ENCODE measurements around the gene COL19A1.
"Not testable (repeated sequence)": the region's sequence is repeated elsewhere in the genome, so short reads cannot be mapped to it uniquely, and the experiment has no call there.

COL19A1 gene

GRCh38 chr6:69918813-69919475, 52.6 kb downstream of the COL19A1 start:
- H3K9ac ChIP-seq (ENCODE audit: low read depth in 1 of 2, low read length in 2 of 2), result no peak overlapping the region
- H3K4me3 ChIP-seq (ENCODE audit: low read depth in 1 of 2, low read length in 2 of 2), result no peak overlapping the region
- no peaks in the 10 kb centered on the region for H3K4me1 ChIP-seq (ENCODE audit: control insufficient read depth in 1 of 2, insufficient read depth in 2 of 2, low read length in 2 of 2)
- no peaks in the 10 kb centered on the region for H3K36me3 ChIP-seq (ENCODE audit: control insufficient read depth in 1 of 2, insufficient read depth in 2 of 2, low read length in 2 of 2)
- H3K27ac ChIP-seq (ENCODE audit: low read depth, low read length), result no peak overlapping the region
- H3K9me3 ChIP-seq (ENCODE audit: control insufficient read depth in 1 of 2, low read length in 2 of 2), result peaks cover 0 to 3% of the 10 kb centered on the region in 2 donors
- H3K27me3 ChIP-seq (ENCODE audit: control insufficient read depth in 1 of 2, insufficient read depth in 2 of 2, low read length in 2 of 2), result no peaks in the 10 kb centered on the region

GRCh38 chr6:69921066-69921465, 54.7 kb downstream of the COL19A1 start:
- H3K4me3 ChIP-seq (ENCODE audit: low read depth in 1 of 2, low read length in 2 of 2); H3K27ac ChIP-seq (ENCODE audit: low read depth, low read length); H3K36me3 ChIP-seq (ENCODE audit: control insufficient read depth in 1 of 2, insufficient read depth in 2 of 2, low read length in 2 of 2); H3K9me3 ChIP-seq (ENCODE audit: control insufficient read depth in 1 of 2, low read length in 2 of 2); H3K27me3 ChIP-seq (ENCODE audit: control insufficient read depth in 1 of 2, insufficient read depth in 2 of 2, low read length in 2 of 2); H3K9ac ChIP-seq (ENCODE audit: low read depth in 1 of 2, low read length in 2 of 2); H3K4me1 ChIP-seq (ENCODE audit: control insufficient read depth in 1 of 2, insufficient read depth in 2 of 2, low read length in 2 of 2): not testable (repeated sequence)

GRCh38 chr6:69921611-69922010, 55.3 kb downstream of the COL19A1 start:
- not testable (repeated sequence) for H3K9ac ChIP-seq (ENCODE audit: low read depth in 1 of 2, low read length in 2 of 2); H3K9me3 ChIP-seq (ENCODE audit: control insufficient read depth in 1 of 2, low read length in 2 of 2); H3K27ac ChIP-seq (ENCODE audit: low read depth, low read length); H3K36me3 ChIP-seq (ENCODE audit: control insufficient read depth in 1 of 2, insufficient read depth in 2 of 2, low read length in 2 of 2); H3K27me3 ChIP-seq (ENCODE audit: control insufficient read depth in 1 of 2, insufficient read depth in 2 of 2, low read length in 2 of 2); H3K4me1 ChIP-seq (ENCODE audit: control insufficient read depth in 1 of 2, insufficient read depth in 2 of 2, low read length in 2 of 2); H3K4me3 ChIP-seq (ENCODE audit: low read depth in 1 of 2, low read length in 2 of 2)

GRCh38 chr6:69926745-69927144, 60.4 kb downstream of the COL19A1 start:
- Histone ChIP-seq H3K9ac (ENCODE audit: low read depth in 1 of 2, low read length in 2 of 2) (no peak overlapping the region), H3K4me1 (ENCODE audit: control insufficient read depth in 1 of 2, insufficient read depth in 2 of 2, low read length in 2 of 2) (no peaks in the 10 kb centered on the region), H3K36me3 (ENCODE audit: control insufficient read depth in 1 of 2, insufficient read depth in 2 of 2, low read length in 2 of 2) (no peaks in the 10 kb centered on the region), H3K9me3 (ENCODE audit: control insufficient read depth in 1 of 2, low read length in 2 of 2) (peaks cover 0 to 5% of the 10 kb centered on the region in 2 donors), H3K27me3 (ENCODE audit: control insufficient read depth in 1 of 2, insufficient read depth in 2 of 2, low read length in 2 of 2) (no peaks in the 10 kb centered on the region), H3K27ac (ENCODE audit: low read depth, low read length) (no peak overlapping the region), H3K4me3 (ENCODE audit: low read depth in 1 of 2, low read length in 2 of 2) (no peak overlapping the region)

GRCh38 chr6:69933239-69933638, 66.9 kb downstream of the COL19A1 start:
- Histone ChIP-seq H3K27ac (ENCODE audit: low read depth, low read length) (no peak overlapping the region), H3K9me3 (ENCODE audit: control insufficient read depth in 1 of 2, low read length in 2 of 2) (no peaks in the 10 kb centered on the region), H3K4me3 (ENCODE audit: low read depth in 1 of 2, low read length in 2 of 2) (no peak overlapping the region), H3K9ac (ENCODE audit: low read depth in 1 of 2, low read length in 2 of 2) (no peak overlapping the region), H3K4me1 (ENCODE audit: control insufficient read depth in 1 of 2, insufficient read depth in 2 of 2, low read length in 2 of 2) (no peaks in the 10 kb centered on the region), H3K36me3 (ENCODE audit: control insufficient read depth in 1 of 2, insufficient read depth in 2 of 2, low read length in 2 of 2) (no peaks in the 10 kb centered on the region), H3K27me3 (ENCODE audit: control insufficient read depth in 1 of 2, insufficient read depth in 2 of 2, low read length in 2 of 2) (no peaks in the 10 kb centered on the region)

GRCh38 chr6:69935079-69935478, 68.7 kb downstream of the COL19A1 start:
- Histone ChIP-seq H3K4me1 (ENCODE audit: control insufficient read depth in 1 of 2, insufficient read depth in 2 of 2, low read length in 2 of 2) (no peaks in the 10 kb centered on the region), H3K9me3 (ENCODE audit: control insufficient read depth in 1 of 2, low read length in 2 of 2) (no peaks in the 10 kb centered on the region), H3K27ac (ENCODE audit: low read depth, low read length) (no peak overlapping the region), H3K27me3 (ENCODE audit: control insufficient read depth in 1 of 2, insufficient read depth in 2 of 2, low read length in 2 of 2) (no peaks in the 10 kb centered on the region), H3K36me3 (ENCODE audit: control insufficient read depth in 1 of 2, insufficient read depth in 2 of 2, low read length in 2 of 2) (no peaks in the 10 kb centered on the region), H3K4me3 (ENCODE audit: low read depth in 1 of 2, low read length in 2 of 2) (no peak overlapping the region), H3K9ac (ENCODE audit: low read depth in 1 of 2, low read length in 2 of 2) (no peak overlapping the region)

- Histone ChIP-seq H3K27ac (ENCODE audit: low read depth, low read length) (no peak overlapping the region), H3K4me1 (ENCODE audit: control insufficient read depth in 1 of 2, insufficient read depth in 2 of 2, low read length in 2 of 2) (no peaks in the 10 kb centered on the region), H3K4me3 (ENCODE audit: low read depth in 1 of 2, low read length in 2 of 2) (no peak overlapping the region), H3K36me3 (ENCODE audit: control insufficient read depth in 1 of 2, insufficient read depth in 2 of 2, low read length in 2 of 2) (no peaks in the 10 kb centered on the region), H3K27me3 (ENCODE audit: control insufficient read depth in 1 of 2, insufficient read depth in 2 of 2, low read length in 2 of 2) (no peaks in the 10 kb centered on the region), H3K9ac (ENCODE audit: low read depth in 1 of 2, low read length in 2 of 2) (no peak overlapping the region), H3K9me3 (ENCODE audit: control insufficient read depth in 1 of 2, low read length in 2 of 2) (no peaks in the 10 kb centered on the region)
These were observed 70.5 kb downstream of the COL19A1 start for GRCh38 chr6:69936674-69937363.

GRCh38 chr6:69937402-69938136, 71.2 kb downstream of the COL19A1 start:
- Histone ChIP-seq H3K4me1 (ENCODE audit: control insufficient read depth in 1 of 2, insufficient read depth in 2 of 2, low read length in 2 of 2) (no peaks in the 10 kb centered on the region), H3K36me3 (ENCODE audit: control insufficient read depth in 1 of 2, insufficient read depth in 2 of 2, low read length in 2 of 2) (no peaks in the 10 kb centered on the region), H3K27ac (ENCODE audit: low read depth, low read length) (no peak overlapping the region), H3K9ac (ENCODE audit: low read depth in 1 of 2, low read length in 2 of 2) (no peak overlapping the region), H3K4me3 (ENCODE audit: low read depth in 1 of 2, low read length in 2 of 2) (no peak overlapping the region), H3K9me3 (ENCODE audit: control insufficient read depth in 1 of 2, low read length in 2 of 2) (no peaks in the 10 kb centered on the region), H3K27me3 (ENCODE audit: control insufficient read depth in 1 of 2, insufficient read depth in 2 of 2, low read length in 2 of 2) (no peaks in the 10 kb centered on the region)

- no peak overlapping the region for H3K9ac ChIP-seq (ENCODE audit: low read depth in 1 of 2, low read length in 2 of 2)
- H3K27me3 ChIP-seq (ENCODE audit: control insufficient read depth in 1 of 2, insufficient read depth in 2 of 2, low read length in 2 of 2), result no peaks in the 10 kb centered on the region
- H3K27ac ChIP-seq (ENCODE audit: low read depth, low read length), result no peak overlapping the region
- H3K4me1 ChIP-seq (ENCODE audit: control insufficient read depth in 1 of 2, insufficient read depth in 2 of 2, low read length in 2 of 2), result no peaks in the 10 kb centered on the region
- no peaks in the 10 kb centered on the region for H3K9me3 ChIP-seq (ENCODE audit: control insufficient read depth in 1 of 2, low read length in 2 of 2)
- H3K4me3 ChIP-seq (ENCODE audit: low read depth in 1 of 2, low read length in 2 of 2), result no peak overlapping the region
- H3K36me3 ChIP-seq (ENCODE audit: control insufficient read depth in 1 of 2, insufficient read depth in 2 of 2, low read length in 2 of 2), result no peaks in the 10 kb centered on the region
These were observed 76.1 kb downstream of the COL19A1 start for GRCh38 chr6:69942485-69942884.

GRCh38 chr6:69945192-69945591, 78.8 kb downstream of the COL19A1 start:
- H3K36me3 ChIP-seq (ENCODE audit: control insufficient read depth in 1 of 2, insufficient read depth in 2 of 2, low read length in 2 of 2), result no peaks in the 10 kb centered on the region
- H3K4me3 ChIP-seq (ENCODE audit: low read depth in 1 of 2, low read length in 2 of 2), result no peak overlapping the region
- H3K27me3 ChIP-seq (ENCODE audit: control insufficient read depth in 1 of 2, insufficient read depth in 2 of 2, low read length in 2 of 2), result no peaks in the 10 kb centered on the region
- H3K4me1 ChIP-seq (ENCODE audit: control insufficient read depth in 1 of 2, insufficient read depth in 2 of 2, low read length in 2 of 2), result no peaks in the 10 kb centered on the region
- H3K9me3 ChIP-seq (ENCODE audit: control insufficient read depth in 1 of 2, low read length in 2 of 2), result no peaks in the 10 kb centered on the region
- H3K27ac ChIP-seq (ENCODE audit: low read depth, low read length), result no peak overlapping the region
- no peak overlapping the region for H3K9ac ChIP-seq (ENCODE audit: low read depth in 1 of 2, low read length in 2 of 2)

Measured in duodenal mucosa (tissue), 2 donors.